Measurements from ENCODE around the gene OR8K1.

The OR8K1 gene

GRCh38 chr11:56345739-56346138 lies at the start of gene OR8K1:
OR8K1 (plus strand) TSS chr11:56346039; CDS start chr11:56346039, 0 bp downstream.
- DNase-seq (ENCODE audit: low read depth) = no peak

GRCh38 chr11:56296898-56297297 lies 48.9 kb upstream of the OR8K1 start:
- DNase-seq (ENCODE audit: low read depth) = no peak

GRCh38 chr11:56307836-56308235 lies 38.0 kb upstream of the OR8K1 start:
- DNase-seq (ENCODE audit: low read depth) = no peak

GRCh38 chr11:56314844-56315243 lies 31.0 kb upstream of the OR8K1 start, which contains the start of gene OR8K3:
OR8K3 (plus strand) TSS chr11:56315144; CDS start chr11:56318307, 3,163 bp downstream.
- DNase-seq (ENCODE audit: low read depth) = no peak

GRCh38 chr11:56331861-56332491 lies 13.9 kb upstream of the OR8K1 start:
- DNase-seq (ENCODE audit: low read depth) = no peak

- DNase-seq (ENCODE audit: low read depth) = no peak
Observed at GRCh38 chr11:56333156-56333555, 12.7 kb upstream of the OR8K1 start.

- DNase-seq (ENCODE audit: low read depth) = no peak
Observed at GRCh38 chr11:56340289-56340688, 5.5 kb upstream of the OR8K1 start.

- no peak for DNase-seq (ENCODE audit: low read depth)
Observed at GRCh38 chr11:56353991-56354390, 8.2 kb downstream of the OR8K1 start, which contains the start of gene OR8J1. OR8J1 (plus strand) TSS chr11:56354291; CDS start chr11:56360247, 5,956 bp downstream.

- no peak for DNase-seq (ENCODE audit: low read depth)
Observed at GRCh38 chr11:56375324-56375723, 29.5 kb downstream of the OR8K1 start, which contains the start of gene OR8U1. OR8U1 (plus strand) TSS chr11:56375624; CDS start chr11:56375624, 0 bp downstream.

- no peak for DNase-seq (ENCODE audit: low read depth)
Observed at GRCh38 chr11:56380120-56380519, 34.3 kb downstream of the OR8K1 start.

- no peak for DNase-seq (ENCODE audit: low read depth)
Observed at GRCh38 chr11:56394381-56394780, 48.5 kb downstream of the OR8K1 start.

- no peak for DNase-seq (ENCODE audit: low read depth)
Observed at GRCh38 chr11:56396047-56396446, 50.2 kb downstream of the OR8K1 start.
